Measurements from ENCODE around the gene MEDAG. TPM values are rescaled to one million over a fixed set of nuclear protein-coding genes. Genes with fewer than 3 reads are reported as not detected.

Gene MEDAG
- polyA plus RNA-seq, 3 donors, result not detected

DNA sequence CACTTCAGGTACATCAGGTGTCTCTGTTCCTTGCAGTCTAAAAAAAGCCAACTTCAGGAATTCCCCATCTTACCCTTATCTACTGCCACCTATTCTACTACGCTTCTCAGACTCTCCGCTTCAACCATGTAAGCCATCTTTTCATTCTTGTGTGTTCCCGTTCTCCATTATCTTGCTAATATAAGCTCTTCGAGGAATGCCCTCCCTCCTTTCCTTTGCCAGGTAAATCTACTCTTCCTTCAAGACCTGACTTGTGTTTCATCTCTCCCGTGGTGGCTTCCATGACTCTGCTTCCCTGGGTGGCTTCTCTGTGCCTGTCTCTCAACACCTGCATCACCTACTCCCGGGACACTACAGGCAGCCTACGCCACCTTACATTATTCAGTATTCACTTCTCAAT lies 42.3 kb upstream of the MEDAG start:
- Histone ChIP-seq H3K4me3 (replicated peaks in 1 of 3; ENCODE audit: low read depth in 2 of 3, low read length in 3 of 3) (no peak overlapping the region), H3K27me3 (ENCODE audit: control insufficient read depth in 2 of 2, insufficient read depth in 2 of 2, low read length in 2 of 2) (no peaks in the 10 kb centered on the region), H3K36me3 (replicated peaks in 1 of 2; ENCODE audit: control insufficient read depth in 1 of 2, insufficient read depth in 2 of 2, low read length in 2 of 2) (no peaks in the 10 kb centered on the region), H4K20me1 (ENCODE audit: insufficient read depth, low read length) (no peaks in the 10 kb centered on the region), H3K27ac (ENCODE audit: low read depth in 1 of 2, low read length in 2 of 2) (no peak overlapping the region), H3K9ac (ENCODE audit: insufficient read depth, low read length, poor library complexity, severe bottlenecking) (no peak overlapping the region), H2AFZ (ENCODE audit: insufficient read depth, low read depth, low read length, poor library complexity, severe bottlenecking) (no peak overlapping the region), H3K4me1 (ENCODE audit: control insufficient read depth in 1 of 2, insufficient read depth in 2 of 2, low read length in 2 of 2) (no peaks in the 10 kb centered on the region), H3K9me3 (replicated peaks in 1 of 2; ENCODE audit: control insufficient read depth in 1 of 2, insufficient read depth in 1 of 2, low read length in 2 of 2) (no peaks in the 10 kb centered on the region), H3K79me2 (ENCODE audit: insufficient read depth, low read length) (no peaks in the 10 kb centered on the region), H3K4me2 (replicated peaks; ENCODE audit: extremely low read depth, low read length, poor library complexity, severe bottlenecking) (no peak overlapping the region)
- H3K9me3 Mint-ChIP-seq, result peaks cover 0 to 5% (median 0%) of the 10 kb centered on the region in 7 donors
- no peak for DNase-seq
- no peaks in the 10 kb centered on the region for H3K36me3 Mint-ChIP-seq
- no peak overlapping the region for H3K4me3 Mint-ChIP-seq
- peaks cover 5% of the 10 kb centered on the region for H3K4me1 Mint-ChIP-seq
- peaks cover 4 to 15% (median 7%) of the 10 kb centered on the region in 3 donors for H3K27me3 Mint-ChIP-seq (ENCODE audit: low read depth in 3 of 3)
- 94% methylated on average over 5 of the region's 7 CpGs for WGBS (ENCODE audit: insufficient coverage)
- H3K27ac Mint-ChIP-seq, result peak overlapping the region in 1 of 7 donors; percentile 54
- intact Hi-C loops (cut with micrococcal nuclease), result loop anchor here in 1 of 2 donors (10.0 kb wide), 1 partner anchor 199 kb away; no protein-coding TSS in a partner anchor
- TF ChIP-seq, protein P1, sequence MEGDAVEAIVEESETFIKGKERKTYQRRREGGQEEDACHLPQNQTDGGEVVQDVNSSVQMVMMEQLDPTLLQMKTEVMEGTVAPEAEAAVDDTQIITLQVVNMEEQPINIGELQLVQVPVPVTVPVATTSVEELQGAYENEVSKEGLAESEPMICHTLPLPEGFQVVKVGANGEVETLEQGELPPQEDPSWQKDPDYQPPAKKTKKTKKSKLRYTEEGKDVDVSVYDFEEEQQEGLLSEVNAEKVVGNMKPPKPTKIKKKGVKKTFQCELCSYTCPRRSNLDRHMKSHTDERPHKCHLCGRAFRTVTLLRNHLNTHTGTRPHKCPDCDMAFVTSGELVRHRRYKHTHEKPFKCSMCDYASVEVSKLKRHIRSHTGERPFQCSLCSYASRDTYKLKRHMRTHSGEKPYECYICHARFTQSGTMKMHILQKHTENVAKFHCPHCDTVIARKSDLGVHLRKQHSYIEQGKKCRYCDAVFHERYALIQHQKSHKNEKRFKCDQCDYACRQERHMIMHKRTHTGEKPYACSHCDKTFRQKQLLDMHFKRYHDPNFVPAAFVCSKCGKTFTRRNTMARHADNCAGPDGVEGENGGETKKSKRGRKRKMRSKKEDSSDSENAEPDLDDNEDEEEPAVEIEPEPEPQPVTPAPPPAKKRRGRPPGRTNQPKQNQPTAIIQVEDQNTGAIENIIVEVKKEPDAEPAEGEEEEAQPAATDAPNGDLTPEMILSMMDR (IDR thresholded peaks at IDR 0.05), result no peak

DNA sequence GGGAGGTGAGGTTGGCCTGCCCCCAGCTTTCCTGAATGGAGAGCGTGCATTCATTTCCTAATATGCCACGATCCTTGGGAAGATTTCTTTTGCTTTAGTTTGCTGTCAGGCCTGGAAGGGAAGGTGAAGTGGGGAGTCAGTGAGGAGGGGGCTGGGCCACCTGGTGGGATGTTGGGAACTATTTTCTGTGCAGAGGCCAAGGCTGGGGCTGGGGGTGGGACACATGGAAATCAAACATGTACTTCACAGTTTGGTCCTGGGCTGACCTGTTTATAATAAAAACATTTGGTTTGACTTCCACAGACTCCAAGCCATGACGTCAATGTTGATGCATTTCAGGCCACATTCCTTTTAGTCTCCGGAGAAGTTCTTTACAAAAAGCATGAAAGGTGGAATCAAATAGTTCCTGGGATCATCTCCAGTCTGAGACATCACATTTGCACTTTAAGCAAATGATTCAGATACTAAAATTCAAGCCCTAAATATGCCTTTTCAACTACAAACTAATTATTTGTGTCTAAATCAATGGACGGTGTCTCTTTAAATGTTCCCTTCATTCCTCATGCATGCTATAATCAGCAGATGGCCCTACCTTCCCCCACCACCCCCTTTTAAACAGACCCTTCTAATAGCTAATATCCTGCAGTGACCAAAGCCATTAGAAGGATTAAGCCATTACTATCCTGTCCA lies 41.5 kb upstream of the MEDAG start:
- intact Hi-C loops (cut with micrococcal nuclease), result loop anchor here (5.0 to 10.0 kb wide), 3 partner anchors 200 to 732 kb away; no protein-coding TSS in a partner anchor
- no peak overlapping the region for H2AFZ ChIP-seq (ENCODE audit: insufficient read depth, low read depth, low read length, poor library complexity, severe bottlenecking)
- no peak overlapping the region for H3K4me3 Mint-ChIP-seq

More for the DNA sequence above, 41.5 kb upstream of the MEDAG start:
- H3K4me1 Mint-ChIP-seq, result peaks cover 5% of the 10 kb centered on the region
- H3K4me3 ChIP-seq (replicated peaks in 1 of 3; ENCODE audit: low read depth in 2 of 3, low read length in 3 of 3), result no peak overlapping the region
- no peaks in the 10 kb centered on the region for H4K20me1 ChIP-seq (ENCODE audit: insufficient read depth, low read length)
- H3K27me3 ChIP-seq (ENCODE audit: control insufficient read depth in 2 of 2, insufficient read depth in 2 of 2, low read length in 2 of 2), result no peaks in the 10 kb centered on the region
- H3K27me3 Mint-ChIP-seq (ENCODE audit: low read depth in 3 of 3), result peaks cover 2 to 15% (median 7%) of the 10 kb centered on the region in 3 donors
- no peak for DNase-seq
- no peaks in the 10 kb centered on the region for H3K36me3 Mint-ChIP-seq
- peak overlapping the region in 1 of 7 donors; percentile 26 for H3K27ac Mint-ChIP-seq
- H3K9ac ChIP-seq (ENCODE audit: insufficient read depth, low read length, poor library complexity, severe bottlenecking), result no peak overlapping the region
- H3K9me3 ChIP-seq (replicated peaks in 1 of 2; ENCODE audit: control insufficient read depth in 1 of 2, insufficient read depth in 1 of 2, low read length in 2 of 2), result no peaks in the 10 kb centered on the region
- 82% methylated on average over 5 of the region's 5 CpGs for WGBS (ENCODE audit: insufficient coverage)
- TF ChIP-seq, protein P1 (IDR thresholded peaks at IDR 0.05), result no peak
- H3K4me1 ChIP-seq (ENCODE audit: control insufficient read depth in 1 of 2, insufficient read depth in 2 of 2, low read length in 2 of 2), result no peaks in the 10 kb centered on the region
- H3K9me3 Mint-ChIP-seq, result peaks cover 0 to 5% (median 0%) of the 10 kb centered on the region in 7 donors
- no peak overlapping the region for H3K4me2 ChIP-seq (replicated peaks; ENCODE audit: extremely low read depth, low read length, poor library complexity, severe bottlenecking)
- H3K79me2 ChIP-seq (ENCODE audit: insufficient read depth, low read length), result no peaks in the 10 kb centered on the region
- H3K27ac ChIP-seq (ENCODE audit: low read depth in 1 of 2, low read length in 2 of 2), result no peak overlapping the region
- no peaks in the 10 kb centered on the region for H3K36me3 ChIP-seq (replicated peaks in 1 of 2; ENCODE audit: control insufficient read depth in 1 of 2, insufficient read depth in 2 of 2, low read length in 2 of 2)
